Hepatocyte (in vitro differentiated cells): ENCODE measurements around the gene SERPINA4.

Source experiments
- CTCF ChIP-seq: fragments of 200-600 bp; sonication (generic); IDR thresholded peaks from 2 replicates; pipeline ENCODE4 v1.5.1; 2016; ENCODE audit warnings: antibody characterized with exemption, mild to moderate bottlenecking; ENCODE audit not compliant: poor library complexity
- EZH2 ChIP-seq: fragments of 200-600 bp; sonication (generic); IDR thresholded peaks from 2 replicates; pipeline ENCODE4 v1.6.1; 2016; ENCODE audit warnings: antibody characterized with exemption, mild to moderate bottlenecking, borderline replicate concordance

DNA sequence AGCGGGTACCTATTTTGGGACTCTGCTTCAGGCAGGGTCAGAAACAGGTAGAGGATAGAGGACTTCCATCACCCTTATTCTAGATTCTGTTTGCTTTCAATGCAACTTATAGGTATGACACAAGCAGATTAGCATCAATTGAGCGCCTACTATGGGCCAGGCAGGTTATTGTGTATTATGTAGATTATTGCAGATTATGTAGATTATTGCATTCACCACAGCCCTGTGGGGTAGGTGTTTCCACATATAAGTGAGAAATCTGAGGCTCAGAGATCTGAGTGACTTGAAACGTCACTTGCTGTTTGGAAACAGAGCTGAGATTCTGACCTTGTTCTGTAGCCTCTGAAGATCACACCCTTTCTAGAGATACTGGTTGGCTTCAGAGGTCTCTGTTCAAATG lies 25.7 kb upstream of the SERPINA4 start:
- TF ChIP-seq EZH2, result no peak
- TF ChIP-seq CTCF, result no peak
